GM23338 (cell line): ENCODE measurements around the gene PAQR6. TPM values are rescaled to one million over a fixed set of nuclear protein-coding genes. Genes with fewer than 3 reads are reported as not detected.

Experiments
- ATAC-seq: fragments of 200-7000 bp; cut with Tn5 transposase; 3 replicates; pipeline ENCODE4 v1.9.1; 2020
- DNase-seq: peaks from one replicate; pipeline ENCODE4 v3.0.0-alpha.2; 2015; ENCODE audit warnings: low spot score
- H2AFZ ChIP-seq: fragments of 200-600 bp; sonication (generic); 2 replicates; pipeline ENCODE4 v1.8.0; 2016; ENCODE audit warnings: antibody characterized with exemption, mild to moderate bottlenecking, moderate library complexity
- H3F3A ChIP-seq: fragments of 200-600 bp; sonication (generic); replicated peaks from 2 replicates; pipeline ENCODE4 v1.8.0; 2017; ENCODE audit warnings: antibody characterized with exemption, mixed run types, low read depth
- H3K27ac ChIP-seq: fragments of 200-600 bp; sonication (generic); 2 replicates; pipeline ENCODE4 v1.6.1; 2016; ENCODE audit warnings: low read depth
- H3K27me3 ChIP-seq: fragments of 200-600 bp; sonication (generic); 2 replicates; pipeline ENCODE4 v1.8.0; 2016; ENCODE audit warnings: mild to moderate bottlenecking, mixed run types, moderate library complexity; ENCODE audit not compliant: insufficient read depth
- H3K36me3 ChIP-seq: fragments of 200-600 bp; sonication (generic); 2 replicates; pipeline ENCODE4 v1.8.0; 2016; ENCODE audit warnings: mild to moderate bottlenecking; ENCODE audit not compliant: insufficient read depth
- H3K4me1 ChIP-seq: fragments of 200-600 bp; sonication (generic); 2 replicates; pipeline ENCODE4 v1.8.0; 2016; ENCODE audit warnings: mild to moderate bottlenecking, moderate library complexity; ENCODE audit not compliant: insufficient read depth
- H3K4me2 ChIP-seq: fragments of 200-600 bp; sonication (generic); 2 replicates; pipeline ENCODE4 v1.7.1; 2017; ENCODE audit warnings: mixed run types
- H3K4me3 ChIP-seq: fragments of 200-600 bp; sonication (generic); 2 replicates; pipeline ENCODE4 v1.6.1; 2016; ENCODE audit warnings: mixed run types
- H3K79me2 ChIP-seq: fragments of 200-600 bp; sonication (generic); replicated peaks from 2 replicates; pipeline ENCODE4 v1.8.0; 2017; ENCODE audit warnings: mild to moderate bottlenecking; ENCODE audit not compliant: insufficient read depth
- H3K9me2 ChIP-seq: fragments of 200-600 bp; sonication (generic); 2 replicates; pipeline ENCODE4 v1.8.0; 2017; ENCODE audit not compliant: insufficient read depth
- H4K20me1 ChIP-seq: fragments of 200-600 bp; sonication (generic); replicated peaks from 2 replicates; pipeline ENCODE4 v1.8.0; 2017; ENCODE audit warnings: mild to moderate bottlenecking; ENCODE audit not compliant: insufficient read depth
- H3K27ac Mint-ChIP-seq: 2 replicates; pipeline ENCODE4 v1.8.0; 2020; ENCODE audit warnings: inconsistent platforms, mild to moderate bottlenecking, moderate library complexity, mixed read lengths
- H3K27me3 Mint-ChIP-seq: 3 replicates; pipeline ENCODE4 v1.8.0; 2022; ENCODE audit warnings: low read depth, mild to moderate bottlenecking, moderate library complexity, mixed read lengths, inconsistent platforms; ENCODE audit not compliant: insufficient read depth, poor library complexity
- H3K36me3 Mint-ChIP-seq: 3 replicates; pipeline ENCODE4 v1.8.0; 2021; ENCODE audit warnings: low read depth, mild to moderate bottlenecking, inconsistent platforms, moderate library complexity, mixed read lengths
- H3K4me1 Mint-ChIP-seq: 3 replicates; pipeline ENCODE4 v1.8.0; 2020; ENCODE audit warnings: mild to moderate bottlenecking, inconsistent platforms, mixed read lengths
- H3K4me3 Mint-ChIP-seq: 3 replicates; pipeline ENCODE4 v1.8.0; 2021; ENCODE audit warnings: moderate library complexity, mild to moderate bottlenecking, inconsistent platforms, mixed read lengths
- H3K9me3 Mint-ChIP-seq: 3 replicates; pipeline ENCODE4 v1.8.0; 2020; ENCODE audit warnings: moderate library complexity, mild to moderate bottlenecking, inconsistent platforms, mixed read lengths
- CREB1 ChIP-seq: fragments of 250-450 bp; sonication (Bioruptor Pico); IDR thresholded peaks from 2 replicates; pipeline ENCODE4 v1.5.0; 2020; ENCODE audit warnings: low read depth, mild to moderate bottlenecking, moderate library complexity
- EZH2 ChIP-seq: fragments of 200-600 bp; sonication (generic); IDR thresholded peaks from one replicate; pipeline ENCODE4 v1.8.0; 2017; ENCODE audit warnings: antibody characterized with exemption, mild to moderate bottlenecking, low read depth; ENCODE audit not compliant: unreplicated experiment
- EZH2phosphoT487 ChIP-seq: fragments of 200-600 bp; sonication (generic); IDR thresholded peaks from one replicate; pipeline ENCODE4 v1.8.1; 2018; ENCODE audit warnings: antibody characterized with exemption; ENCODE audit not compliant: unreplicated experiment
- JUNB ChIP-seq: IDR thresholded peaks from one replicate; pipeline ENCODE4 v1.6.1; 2016; ENCODE audit warnings: antibody characterized with exemption; ENCODE audit not compliant: unreplicated experiment
- NANOG ChIP-seq: IDR thresholded peaks from 2 replicates; pipeline ENCODE4 v1.6.1; 2016; ENCODE audit warnings: antibody characterized with exemption, borderline replicate concordance
- POLR2AphosphoS5 ChIP-seq: IDR thresholded peaks from 2 replicates; pipeline ENCODE4 v1.6.1; 2016; ENCODE audit warnings: antibody characterized with exemption, low read depth
- REST ChIP-seq: IDR thresholded peaks from one replicate; pipeline ENCODE4 v1.6.1; 2018; ENCODE audit warnings: antibody characterized with exemption; ENCODE audit not compliant: unreplicated experiment
- STAT1 ChIP-seq: IDR thresholded peaks from one replicate; pipeline ENCODE4 v1.6.1; 2016; ENCODE audit warnings: antibody characterized with exemption; ENCODE audit not compliant: unreplicated experiment
- ZNF114 ChIP-seq: fragments of 250-450 bp; sonication (Bioruptor Pico); IDR thresholded peaks from 2 replicates; pipeline ENCODE4 v1.5.0; 2020; ENCODE audit warnings: mild to moderate bottlenecking, moderate library complexity
- ZNF331 ChIP-seq: fragments of 250-450 bp; sonication (Bioruptor Pico); IDR thresholded peaks from 2 replicates; pipeline ENCODE4 v1.5.0; 2020; ENCODE audit warnings: low read depth, mild to moderate bottlenecking, moderate library complexity
- polyA plus RNA-seq: library from polyadenylated mRNA; unstranded; fragments of >200 nt; fragmentation: Nextera tagmentation; extraction: Ambion mirVana; gene quantifications from 2 replicates; pipeline ENCODE4 v1.2.1, GENCODE V29; 2016
- total RNA-seq: library from RNA; depleted of rRNA; stranded (reverse); fragments of >200 nt; shearing (Covaris generic); gene quantifications from 2 replicates; pipeline ENCODE4 v1.2.3, GENCODE V29; 2014
- TF ChIP-seq, protein P1 (sequence below): fragments of 250-450 bp; sonication (Bioruptor Pico); IDR thresholded peaks from 2 replicates; pipeline ENCODE4 v1.5.0; 2020; ENCODE audit warnings: mild to moderate bottlenecking, moderate library complexity
- TF ChIP-seq, protein P2 (sequence below): IDR thresholded peaks from 2 replicates; pipeline ENCODE4 v1.6.1; 2016; ENCODE audit warnings: antibody characterized with exemption

Gene PAQR6
- total and polyA plus RNA-seq, 2 experiments from 2014 or later = 2.4 to 4.2 TPM

DNA sequence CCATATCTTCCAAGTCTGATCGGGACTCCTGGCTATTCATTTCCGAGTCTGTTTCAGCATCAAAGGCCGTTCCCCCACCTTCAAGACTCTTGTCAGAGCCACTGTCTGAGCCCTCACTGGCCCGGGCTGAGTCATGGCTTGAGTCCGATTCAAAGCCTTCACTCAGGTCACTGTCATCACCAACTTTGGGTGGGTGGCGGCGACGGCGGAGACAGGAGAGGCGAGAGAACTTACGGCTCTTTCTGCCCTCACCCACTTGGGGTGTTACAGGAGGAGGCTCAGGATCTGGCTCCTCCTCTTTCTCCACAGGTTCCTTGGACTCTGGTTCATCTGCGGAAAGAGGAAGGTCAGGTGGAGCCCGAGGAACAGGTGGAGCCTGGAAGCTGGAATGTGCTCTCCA, 18.2 kb upstream of the PAQR6 start (continued):
- TF ChIP-seq REST (no peak), ZNF114 (CRISPR knock-in tag) (no peak), JUNB (no peak)

- no peak overlapping the region for H3K4me3 ChIP-seq
- no peaks in the 10 kb centered on the region for H3K27me3 ChIP-seq
- H2AFZ ChIP-seq = no peak overlapping the region
- DNase-seq = no peak
- no peak overlapping the region for H3K4me3 Mint-ChIP-seq
- H3K27ac ChIP-seq = no peak overlapping the region
- TF ChIP-seq CREB1 (no peak), JUNB (no peak), ZNF331 (CRISPR knock-in tag) (no peak), EZH2 (no peak), STAT1 (no peak), EZH2phosphoT487 (no peak), POLR2AphosphoS5 (no peak), NANOG (no peak), REST (no peak), ZNF114 (CRISPR knock-in tag) (no peak)
- TF ChIP-seq, protein P1, sequence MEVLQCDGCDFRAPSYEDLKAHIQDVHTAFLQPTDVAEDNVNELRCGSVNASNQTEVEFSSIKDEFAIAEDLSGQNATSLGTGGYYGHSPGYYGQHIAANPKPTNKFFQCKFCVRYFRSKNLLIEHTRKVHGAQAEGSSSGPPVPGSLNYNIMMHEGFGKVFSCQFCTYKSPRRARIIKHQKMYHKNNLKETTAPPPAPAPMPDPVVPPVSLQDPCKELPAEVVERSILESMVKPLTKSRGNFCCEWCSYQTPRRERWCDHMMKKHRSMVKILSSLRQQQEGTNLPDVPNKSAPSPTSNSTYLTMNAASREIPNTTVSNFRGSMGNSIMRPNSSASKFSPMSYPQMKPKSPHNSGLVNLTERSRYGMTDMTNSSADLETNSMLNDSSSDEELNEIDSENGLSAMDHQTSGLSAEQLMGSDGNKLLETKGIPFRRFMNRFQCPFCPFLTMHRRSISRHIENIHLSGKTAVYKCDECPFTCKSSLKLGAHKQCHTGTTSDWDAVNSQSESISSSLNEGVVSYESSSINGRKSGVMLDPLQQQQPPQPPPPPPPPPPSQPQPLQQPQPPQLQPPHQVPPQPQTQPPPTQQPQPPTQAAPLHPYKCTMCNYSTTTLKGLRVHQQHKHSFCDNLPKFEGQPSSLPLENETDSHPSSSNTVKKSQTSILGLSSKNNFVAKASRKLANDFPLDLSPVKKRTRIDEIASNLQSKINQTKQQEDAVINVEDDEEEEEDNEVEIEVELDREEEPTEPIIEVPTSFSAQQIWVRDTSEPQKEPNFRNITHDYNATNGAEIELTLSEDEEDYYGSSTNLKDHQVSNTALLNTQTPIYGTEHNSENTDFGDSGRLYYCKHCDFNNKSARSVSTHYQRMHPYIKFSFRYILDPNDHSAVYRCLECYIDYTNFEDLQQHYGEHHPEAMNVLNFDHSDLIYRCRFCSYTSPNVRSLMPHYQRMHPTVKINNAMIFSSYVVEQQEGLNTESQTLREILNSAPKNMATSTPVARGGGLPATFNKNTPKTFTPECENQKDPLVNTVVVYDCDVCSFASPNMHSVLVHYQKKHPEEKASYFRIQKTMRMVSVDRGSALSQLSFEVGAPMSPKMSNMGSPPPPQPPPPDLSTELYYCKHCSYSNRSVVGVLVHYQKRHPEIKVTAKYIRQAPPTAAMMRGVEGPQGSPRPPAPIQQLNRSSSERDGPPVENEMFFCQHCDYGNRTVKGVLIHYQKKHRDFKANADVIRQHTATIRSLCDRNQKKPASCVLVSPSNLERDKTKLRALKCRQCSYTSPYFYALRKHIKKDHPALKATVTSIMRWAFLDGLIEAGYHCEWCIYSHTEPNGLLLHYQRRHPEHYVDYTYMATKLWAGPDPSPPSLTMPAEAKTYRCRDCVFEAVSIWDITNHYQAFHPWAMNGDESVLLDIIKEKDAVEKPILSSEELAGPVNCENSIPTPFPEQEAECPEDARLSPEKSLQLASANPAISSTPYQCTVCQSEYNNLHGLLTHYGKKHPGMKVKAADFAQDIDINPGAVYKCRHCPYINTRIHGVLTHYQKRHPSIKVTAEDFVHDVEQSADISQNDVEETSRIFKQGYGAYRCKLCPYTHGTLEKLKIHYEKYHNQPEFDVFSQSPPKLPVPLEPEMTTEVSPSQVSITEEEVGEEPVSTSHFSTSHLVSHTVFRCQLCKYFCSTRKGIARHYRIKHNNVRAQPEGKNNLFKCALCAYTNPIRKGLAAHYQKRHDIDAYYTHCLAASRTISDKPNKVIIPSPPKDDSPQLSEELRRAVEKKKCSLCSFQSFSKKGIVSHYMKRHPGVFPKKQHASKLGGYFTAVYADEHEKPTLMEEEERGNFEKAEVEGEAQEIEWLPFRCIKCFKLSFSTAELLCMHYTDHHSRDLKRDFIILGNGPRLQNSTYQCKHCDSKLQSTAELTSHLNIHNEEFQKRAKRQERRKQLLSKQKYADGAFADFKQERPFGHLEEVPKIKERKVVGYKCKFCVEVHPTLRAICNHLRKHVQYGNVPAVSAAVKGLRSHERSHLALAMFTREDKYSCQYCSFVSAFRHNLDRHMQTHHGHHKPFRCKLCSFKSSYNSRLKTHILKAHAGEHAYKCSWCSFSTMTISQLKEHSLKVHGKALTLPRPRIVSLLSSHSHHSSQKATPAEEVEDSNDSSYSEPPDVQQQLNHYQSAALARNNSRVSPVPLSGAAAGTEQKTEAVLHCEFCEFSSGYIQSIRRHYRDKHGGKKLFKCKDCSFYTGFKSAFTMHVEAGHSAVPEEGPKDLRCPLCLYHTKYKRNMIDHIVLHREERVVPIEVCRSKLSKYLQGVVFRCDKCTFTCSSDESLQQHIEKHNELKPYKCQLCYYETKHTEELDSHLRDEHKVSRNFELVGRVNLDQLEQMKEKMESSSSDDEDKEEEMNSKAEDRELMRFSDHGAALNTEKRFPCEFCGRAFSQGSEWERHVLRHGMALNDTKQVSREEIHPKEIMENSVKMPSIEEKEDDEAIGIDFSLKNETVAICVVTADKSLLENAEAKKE = no peak
- TF ChIP-seq, protein P2, sequence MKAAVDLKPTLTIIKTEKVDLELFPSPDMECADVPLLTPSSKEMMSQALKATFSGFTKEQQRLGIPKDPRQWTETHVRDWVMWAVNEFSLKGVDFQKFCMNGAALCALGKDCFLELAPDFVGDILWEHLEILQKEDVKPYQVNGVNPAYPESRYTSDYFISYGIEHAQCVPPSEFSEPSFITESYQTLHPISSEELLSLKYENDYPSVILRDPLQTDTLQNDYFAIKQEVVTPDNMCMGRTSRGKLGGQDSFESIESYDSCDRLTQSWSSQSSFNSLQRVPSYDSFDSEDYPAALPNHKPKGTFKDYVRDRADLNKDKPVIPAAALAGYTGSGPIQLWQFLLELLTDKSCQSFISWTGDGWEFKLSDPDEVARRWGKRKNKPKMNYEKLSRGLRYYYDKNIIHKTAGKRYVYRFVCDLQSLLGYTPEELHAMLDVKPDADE = no peak
- H3F3A ChIP-seq = peaks cover 20% of the 10 kb centered on the region; the same call in 1 of the 2 replicates
- H3K9me2 ChIP-seq = no peaks in the 10 kb centered on the region
- H3K27ac Mint-ChIP-seq = no peak overlapping the region
- no peaks in the 10 kb centered on the region for H3K79me2 ChIP-seq
- peaks cover 83% of the 10 kb centered on the region for H3K36me3 ChIP-seq
- peaks cover 3% of the 10 kb centered on the region for H3K27me3 Mint-ChIP-seq
- H3K4me1 Mint-ChIP-seq = no peaks in the 10 kb centered on the region
- peaks cover 89% of the 10 kb centered on the region for H3K36me3 Mint-ChIP-seq
- no peaks in the 10 kb centered on the region for H3K9me3 Mint-ChIP-seq
- no peaks in the 10 kb centered on the region for H3K4me1 ChIP-seq
- peaks cover 27% of the 10 kb centered on the region for H4K20me1 ChIP-seq
- ATAC-seq = no peak
- H3K4me2 ChIP-seq = no peak overlapping the region
Observed at GRCh38 chr1:156263288-156263655, 15.4 kb upstream of the PAQR6 start.
